Keratinocyte (primary cell): ENCODE measurements around the gene RAB3IL1.

ENCODE experiments used
- EZH2 ChIP-seq: IDR thresholded peaks from one replicate; pipeline ENCODE4 v1.6.1; 2012; ENCODE audit warnings: inconsistent platforms, mild to moderate bottlenecking, low read length, moderate library complexity
- TF ChIP-seq, protein P1 (sequence below), 3 experiments: IDR thresholded peaks in 1 of 3; conservative IDR thresholded peaks in 1 of 3; optimal IDR thresholded peaks in 1 of 3; 2 replicates in 2 of 3; 3 replicates in 1 of 3; pipeline versions ENCODE3 to v1.5.1; 2011; ENCODE audit warnings: low read length in 3 of 3, mild to moderate bottlenecking in 3 of 3, moderate library complexity in 2 of 3, control low read depth in 1 of 3, inconsistent platforms in 1 of 3; ENCODE audit not compliant: insufficient read depth in 2 of 3; ENCODE audit errors: extremely low read depth in 1 of 3

DNA sequence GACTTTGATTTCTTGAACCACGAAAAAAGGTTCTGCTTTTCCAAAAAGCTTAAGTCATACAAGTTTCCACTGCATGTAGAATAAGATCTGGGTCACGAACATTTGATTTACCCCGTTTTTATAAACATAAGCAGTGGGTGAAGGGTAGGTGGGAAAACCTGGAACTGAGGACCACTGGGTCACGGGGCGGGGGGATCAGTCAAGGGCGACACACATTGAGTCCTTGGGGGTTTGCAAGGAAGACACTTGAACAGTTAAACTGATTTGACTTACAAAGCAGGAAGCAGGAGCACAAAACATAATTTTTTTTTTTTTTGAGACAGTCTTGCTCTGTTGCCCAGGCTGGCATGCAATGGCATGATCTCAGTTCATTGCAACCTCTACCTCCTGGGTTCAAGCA lies 36.9 kb downstream of the RAB3IL1 start:
- TF ChIP-seq EZH2: no peak
- TF ChIP-seq, protein P1, sequence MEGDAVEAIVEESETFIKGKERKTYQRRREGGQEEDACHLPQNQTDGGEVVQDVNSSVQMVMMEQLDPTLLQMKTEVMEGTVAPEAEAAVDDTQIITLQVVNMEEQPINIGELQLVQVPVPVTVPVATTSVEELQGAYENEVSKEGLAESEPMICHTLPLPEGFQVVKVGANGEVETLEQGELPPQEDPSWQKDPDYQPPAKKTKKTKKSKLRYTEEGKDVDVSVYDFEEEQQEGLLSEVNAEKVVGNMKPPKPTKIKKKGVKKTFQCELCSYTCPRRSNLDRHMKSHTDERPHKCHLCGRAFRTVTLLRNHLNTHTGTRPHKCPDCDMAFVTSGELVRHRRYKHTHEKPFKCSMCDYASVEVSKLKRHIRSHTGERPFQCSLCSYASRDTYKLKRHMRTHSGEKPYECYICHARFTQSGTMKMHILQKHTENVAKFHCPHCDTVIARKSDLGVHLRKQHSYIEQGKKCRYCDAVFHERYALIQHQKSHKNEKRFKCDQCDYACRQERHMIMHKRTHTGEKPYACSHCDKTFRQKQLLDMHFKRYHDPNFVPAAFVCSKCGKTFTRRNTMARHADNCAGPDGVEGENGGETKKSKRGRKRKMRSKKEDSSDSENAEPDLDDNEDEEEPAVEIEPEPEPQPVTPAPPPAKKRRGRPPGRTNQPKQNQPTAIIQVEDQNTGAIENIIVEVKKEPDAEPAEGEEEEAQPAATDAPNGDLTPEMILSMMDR (optimal IDR thresholded peaks at IDR 0.05 in 1 of 3, IDR thresholded peaks at IDR 0.05 in 1 of 3, conservative IDR thresholded peaks at IDR 0.05 in 1 of 3; ENCODE audit: extremely low read depth in 1 of 3, insufficient read depth in 2 of 3, low read length in 3 of 3): no peak
